Heart left ventricle (tissue), 13 donors: ENCODE measurements around the gene NUP62CL.

Source experiments
- CTCF ChIP-seq, 12 donors: fragments of 200-600 bp; sonication (generic) in 4 of 12; IDR thresholded peaks; one replicate each; pipeline versions ENCODE4 v1.5.0 to v1.8.0; 2018 to 2022; ENCODE audit warnings: antibody characterized with exemption in 12 of 12, mild to moderate bottlenecking in 5 of 12
- POLR2A ChIP-seq, 2 donors: fragments of 450-650 bp; IDR thresholded peaks; one replicate each; pipeline ENCODE4 v1.6.1; 2017; ENCODE audit warnings: antibody characterized with exemption in 2 of 2, mild to moderate bottlenecking in 2 of 2, moderate library complexity in 2 of 2
- donor health status: ischemic (EF 13 %, LVEDD 7.1; RV severe dilation, severe dysfunction).
- donor health status: DM: no; HTN: yes; CAD: no.
- donor health status: DM: no; HTN: no; CAD: no.
- donor health status: ischemic (EF 25% LVEDD 6.9; RV normal size, moderate dysfunction).
- donor health status: ischemic (EF 25% LVEDD 5.7; RV mildly dilated, moderate dysfunction).
- donor health status: ischemic (EF 35%, LVEDD 5.7; RV mildly dilated, moderate dysfunction).
- donor health status: nonischemic (EF 11% LVEDD 7.7; RV severe dilation, severe dysfunction).
- donor health status: DM: yes; HTN: yes; CAD: no.
- donor health status: PGD.
- donor health status: ischemic (EF 29% LVEDD 5.4; RV normal size, mild dysfunction).
- donor health status: nonischemic (EF 23%, LVEDD 6.1; RV moderate dilation, normal function).

- TF ChIP-seq CTCF (IDR thresholded peaks at IDR 0.05) = no peak
- TF ChIP-seq POLR2A (IDR thresholded peaks at IDR 0.05) = no peak
Observed at GRCh38 chrX:107207943-107208342, 1.7 kb upstream of the NUP62CL start.
